HCT116 (cell line): ENCODE data around the gene CPZ.

Experiments
- CTCF ChIP-seq, 3 experiments: fragments of 200-600 bp in 1 of 3; sonication (generic) in 1 of 3; IDR thresholded peaks in 2 of 3; conservative IDR thresholded peaks in 1 of 3; 2 replicates each; pipeline ENCODE4 v1.5.1; 2012 to 2017; ENCODE audit warnings: low read depth in 2 of 3, low read length in 2 of 3, antibody characterized with exemption in 1 of 3, borderline replicate concordance in 1 of 3, control low read depth in 1 of 3, mild to moderate bottlenecking in 1 of 3, mixed read lengths in 1 of 3, mixed run types in 1 of 3, moderate library complexity in 1 of 3; ENCODE audit not compliant: insufficient read depth in 1 of 3
- EZH2 ChIP-seq: fragments of 200-600 bp; sonication (generic); IDR thresholded peaks from 2 replicates; pipeline ENCODE4 v1.6.1; 2017; ENCODE audit warnings: antibody characterized with exemption, mixed run types
- EZH2phosphoT487 ChIP-seq: fragments of 200-600 bp; IDR thresholded peaks from 2 replicates; pipeline ENCODE4 v1.6.1; 2018; ENCODE audit warnings: antibody characterized with exemption, borderline replicate concordance
- JUND ChIP-seq: IDR thresholded peaks from 2 replicates; pipeline ENCODE4 v1.6.1; 2012
- POLR2A ChIP-seq: IDR thresholded peaks from 2 replicates; pipeline ENCODE4 v1.7.0; 2011; ENCODE audit warnings: borderline replicate concordance; ENCODE audit not compliant: insufficient read depth, insufficient read length; ENCODE audit errors: extremely low read depth
- SIN3A ChIP-seq: IDR thresholded peaks from 2 replicates; pipeline ENCODE4 v1.6.1; 2012; ENCODE audit warnings: low read depth
- SP1 ChIP-seq: IDR thresholded peaks from 2 replicates; pipeline ENCODE4 v1.6.1; 2012; ENCODE audit warnings: low read depth

DNA sequence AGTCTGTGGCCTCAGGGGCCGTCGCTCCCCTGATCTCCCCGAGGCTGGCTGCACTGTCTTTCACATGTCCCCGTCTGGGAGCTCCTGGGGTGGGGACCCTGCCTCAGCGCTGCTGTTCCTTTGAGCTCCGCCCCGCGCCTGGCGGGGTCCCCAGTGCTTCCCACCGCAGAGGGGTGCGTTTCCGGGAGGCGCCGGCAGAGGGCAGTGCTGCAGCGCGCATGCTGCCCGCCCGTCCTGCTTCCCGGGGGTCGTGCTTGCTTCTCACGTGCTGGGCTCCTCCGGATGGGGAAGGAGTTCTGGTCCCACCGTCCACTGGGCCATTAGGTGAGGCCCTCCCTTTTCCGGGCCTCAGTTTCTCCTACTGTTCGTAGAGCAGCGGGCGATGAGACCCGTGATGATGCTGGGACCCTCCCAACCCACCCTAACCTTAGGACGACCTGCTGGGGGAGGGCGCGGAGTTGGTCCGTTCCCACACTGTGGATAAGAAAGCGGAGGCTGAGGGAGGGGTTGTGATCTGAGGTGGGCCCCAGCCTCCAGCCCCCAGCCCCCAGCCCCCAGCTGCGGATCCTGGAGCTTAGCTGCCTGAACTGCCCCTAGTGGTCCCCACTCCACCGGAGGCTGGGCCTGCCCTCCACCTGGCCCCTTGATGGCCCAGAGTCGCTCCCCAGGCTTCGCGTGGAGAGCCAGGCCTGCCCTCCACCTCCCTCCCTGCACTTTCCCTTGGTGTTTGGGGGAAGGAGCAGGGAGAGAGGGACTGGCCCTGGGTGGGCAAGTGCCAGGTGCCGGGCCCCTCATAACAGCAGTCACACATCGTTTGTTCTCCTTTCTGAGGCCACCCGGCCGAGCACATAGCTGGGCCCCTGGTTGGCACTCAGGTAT is 15.3 kb downstream of the CPZ start:
- TF ChIP-seq JUND (no peak), POLR2A (no peak), CTCF (IDR thresholded peaks at IDR 0.05 in 2 of 3, conservative IDR thresholded peaks at IDR 0.05 in 1 of 3; ENCODE audit: borderline replicate concordance in 1 of 3, insufficient read depth in 1 of 3, low read depth in 2 of 3, low read length in 2 of 3) (peak; percentile 62 to 95 (median 92); a peak in 5 of 6 replicates), EZH2phosphoT487 (no peak), EZH2 (no peak), SIN3A (no peak), SP1 (no peak)
